SHP77 (cell line): ENCODE results near the gene TSPAN7.

Experiments
- DNase-seq, 2 experiments: peaks; one replicate each; lab custom pipeline; 2025; lab: John Stamatoyannopoulos, UW

The TSPAN7 gene

DNA sequence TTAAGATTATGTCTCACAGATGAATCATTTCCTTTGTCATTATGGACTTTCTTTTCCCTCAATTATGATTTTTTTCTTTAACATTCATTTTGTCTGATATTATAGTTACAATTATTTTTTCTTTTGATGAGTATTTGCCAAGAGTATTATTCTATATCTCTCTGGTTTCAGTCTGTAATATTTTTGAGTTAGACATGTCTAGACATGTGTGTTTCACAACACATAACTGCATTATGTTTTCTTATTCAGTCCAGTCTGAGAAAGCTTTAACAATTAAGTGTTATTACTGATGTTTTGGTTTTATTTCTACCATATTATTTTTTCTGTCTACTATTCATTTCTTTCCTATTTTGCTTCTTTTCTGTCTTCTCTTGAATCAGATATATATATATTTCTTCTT is 131.6 kb downstream of the TSPAN7 start:
- DNase-seq = no peak

DNA sequence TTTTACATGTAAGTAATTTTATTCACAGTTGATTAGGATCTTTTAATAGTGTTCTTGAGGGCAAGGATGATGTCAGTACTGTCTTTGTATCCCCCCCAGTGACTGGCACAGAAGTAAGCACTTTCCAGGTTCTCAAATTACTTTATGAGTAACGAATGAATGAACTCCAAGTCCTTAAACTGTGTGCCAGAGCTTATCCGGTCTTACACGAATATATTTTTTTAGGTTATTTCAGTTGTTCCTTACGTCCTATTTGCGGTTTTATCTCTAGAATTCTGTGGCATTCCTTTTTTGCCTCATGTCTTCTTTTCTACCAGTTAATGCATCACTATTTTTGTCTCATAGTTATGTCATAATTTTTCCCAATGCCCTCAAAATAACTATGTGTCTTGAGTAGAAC is 133.1 kb downstream of the TSPAN7 start:
- no peak for DNase-seq

DNA sequence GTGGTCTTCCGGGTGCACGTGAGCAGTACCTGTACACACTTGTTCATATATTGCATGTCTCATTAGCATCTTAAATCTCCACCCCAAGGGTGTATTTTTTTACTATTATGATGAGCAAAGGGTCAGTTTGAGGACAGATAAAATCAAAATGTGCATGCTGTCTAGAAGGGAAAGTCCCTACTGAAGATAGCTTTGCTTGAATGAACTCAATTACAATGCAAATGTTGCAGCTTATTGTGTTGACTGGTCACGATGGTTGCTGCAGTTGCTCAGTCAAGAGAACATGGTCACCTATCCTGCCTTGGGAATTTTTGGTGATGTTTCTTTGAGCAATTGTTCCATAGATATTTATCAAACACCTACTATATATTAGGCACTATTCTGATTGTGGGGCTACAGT is 136.1 kb downstream of the TSPAN7 start:
- DNase-seq = no peak

DNA sequence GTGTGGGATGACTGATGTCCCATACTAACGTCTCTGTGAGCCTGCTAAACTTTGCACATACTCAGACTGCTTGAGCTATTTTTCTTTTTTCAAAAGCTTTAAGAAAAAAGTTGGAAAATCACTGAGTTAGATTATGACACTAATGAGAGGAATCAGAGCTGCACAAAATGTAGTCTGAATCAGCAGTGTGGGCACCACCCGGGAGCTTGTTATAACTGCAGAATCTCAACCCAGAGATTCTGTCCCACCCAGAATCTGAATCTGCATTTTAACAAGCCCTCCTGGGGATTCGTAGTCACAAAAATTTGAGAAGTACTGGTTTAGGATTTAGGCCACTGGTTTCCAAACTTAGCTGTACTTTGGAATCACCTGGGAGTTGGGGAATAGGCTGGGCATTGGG is 137.8 kb downstream of the TSPAN7 start:
- DNase-seq = no peak

DNA sequence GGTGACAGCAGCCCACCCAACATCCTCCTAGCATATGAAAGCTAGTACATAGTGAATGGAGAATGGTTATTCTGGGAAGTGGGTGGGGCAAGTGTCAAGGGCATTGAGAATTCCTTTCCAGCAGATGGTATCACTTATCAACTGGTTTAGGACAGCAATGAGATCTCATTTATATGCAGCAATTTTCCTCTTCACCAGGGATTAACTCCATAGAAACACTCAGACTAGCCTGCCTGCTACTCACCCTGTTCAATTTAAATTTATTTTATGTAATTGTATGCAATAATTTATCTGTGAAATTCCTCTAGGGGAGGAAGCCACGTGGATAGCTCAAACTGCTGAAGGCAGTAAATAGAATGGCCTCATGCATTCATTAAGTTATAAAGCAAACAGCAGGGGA is 138.4 kb downstream of the TSPAN7 start:
- DNase-seq = no peak

DNA sequence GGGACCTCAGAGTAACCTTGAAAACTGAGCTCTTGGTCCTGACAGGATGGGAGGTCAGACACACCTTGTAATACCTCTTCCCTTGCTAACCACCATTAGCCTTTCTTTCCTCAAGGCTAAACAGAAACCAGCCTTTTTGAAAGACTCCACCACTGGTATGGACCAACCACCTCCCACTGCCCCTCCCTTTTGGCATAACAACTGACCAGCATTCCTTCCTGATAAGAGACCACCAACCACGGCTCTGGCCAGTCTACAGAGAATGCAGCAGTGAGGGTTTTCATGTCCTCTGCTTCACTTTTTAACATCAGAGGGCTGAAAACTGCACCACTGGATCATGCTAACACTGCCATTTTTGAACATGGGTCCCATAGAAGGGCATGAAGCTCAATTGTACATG is 139.7 kb downstream of the TSPAN7 start:
- no peak for DNase-seq

DNA sequence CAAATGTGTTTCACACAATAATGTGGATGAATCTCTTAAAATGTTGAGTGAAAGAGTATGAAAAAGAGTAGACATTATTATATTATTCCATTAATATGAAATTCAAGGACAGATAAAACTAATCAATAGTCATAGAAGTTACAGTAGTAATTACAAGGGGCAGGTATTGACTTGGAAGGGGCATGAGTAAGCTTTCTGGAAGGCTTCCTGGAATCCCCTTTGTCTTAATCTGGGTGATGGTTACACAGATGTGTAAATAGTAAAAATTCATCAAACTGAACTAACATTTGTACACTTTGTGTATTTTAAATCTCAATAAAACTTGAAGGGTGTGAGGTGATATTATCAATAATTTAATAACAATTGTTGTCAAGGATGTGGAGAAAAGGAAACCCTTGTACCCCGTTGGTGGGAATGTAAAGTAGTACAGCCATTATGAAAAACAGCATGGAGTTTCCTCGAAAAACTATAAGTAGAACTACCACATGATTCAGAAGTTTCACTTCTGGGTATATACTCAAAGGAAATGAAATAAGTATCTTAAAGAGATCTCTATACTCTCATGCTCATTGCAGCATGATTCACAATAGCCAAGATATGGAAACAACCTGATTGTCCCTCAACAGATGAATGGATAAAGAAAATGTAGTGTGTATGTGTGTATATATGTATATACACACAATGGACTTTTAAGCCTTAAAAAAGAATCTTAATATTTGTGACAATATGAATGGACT is 143.0 kb downstream of the TSPAN7 start:
- DNase-seq = no peak

DNA sequence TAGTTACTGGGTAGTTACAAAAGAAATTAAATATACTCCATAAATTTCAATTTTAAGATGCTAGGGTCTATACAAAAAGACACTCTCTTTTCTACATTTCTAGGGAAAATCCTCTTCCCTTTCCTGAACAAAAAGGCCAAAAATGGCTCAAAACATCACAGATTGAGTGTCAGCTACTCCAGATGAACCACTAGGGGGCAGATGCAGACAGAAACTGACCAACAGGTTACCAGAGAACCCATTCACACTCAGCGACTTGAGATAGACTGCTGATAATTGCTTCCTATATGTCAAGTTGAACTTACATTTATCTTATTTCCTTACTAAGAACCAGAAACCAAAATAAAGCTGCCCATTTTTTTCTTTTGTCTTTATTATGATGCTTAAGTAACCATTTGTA is 156.5 kb downstream of the TSPAN7 start:
- no peak for DNase-seq

DNA sequence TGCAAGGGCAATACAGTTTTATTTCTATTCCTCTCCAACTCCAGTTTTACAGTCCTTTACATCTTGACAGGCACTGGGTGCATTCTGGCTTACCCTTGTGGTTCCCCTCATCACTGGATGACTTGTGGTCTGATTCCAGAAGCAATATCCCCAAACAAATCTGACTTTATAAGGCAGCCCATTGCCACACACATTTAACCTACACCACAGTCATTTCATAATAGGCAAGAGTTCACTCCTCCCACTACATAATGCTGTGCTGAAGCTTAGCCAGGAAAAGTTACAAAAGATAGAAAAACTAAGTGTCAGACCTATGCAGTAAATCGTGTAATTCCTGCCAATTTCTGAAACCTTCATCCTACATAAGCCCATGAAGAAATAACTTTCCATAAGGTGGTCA is 157.0 kb downstream of the TSPAN7 start:
- no peak for DNase-seq

DNA sequence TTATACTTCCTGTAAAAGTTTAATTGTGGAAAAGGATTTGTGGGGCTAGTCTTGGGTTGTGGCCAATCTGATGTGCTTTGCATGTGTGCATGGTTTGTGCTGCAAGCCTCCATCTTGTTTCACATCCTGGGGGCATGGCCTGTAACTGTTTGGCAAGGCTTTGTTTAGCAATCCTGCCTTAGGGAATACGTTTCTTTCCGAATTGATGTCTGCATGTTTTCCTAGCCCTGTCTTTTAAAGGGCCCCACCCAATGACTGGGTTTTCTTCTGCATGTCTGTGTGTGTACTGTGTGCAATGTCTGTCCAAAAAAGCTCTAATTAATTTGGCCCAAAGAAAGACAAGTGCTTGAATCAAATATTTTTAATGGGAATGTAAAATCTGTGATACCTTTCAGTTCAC is 165.3 kb downstream of the TSPAN7 start:
- DNase-seq = no peak

DNA sequence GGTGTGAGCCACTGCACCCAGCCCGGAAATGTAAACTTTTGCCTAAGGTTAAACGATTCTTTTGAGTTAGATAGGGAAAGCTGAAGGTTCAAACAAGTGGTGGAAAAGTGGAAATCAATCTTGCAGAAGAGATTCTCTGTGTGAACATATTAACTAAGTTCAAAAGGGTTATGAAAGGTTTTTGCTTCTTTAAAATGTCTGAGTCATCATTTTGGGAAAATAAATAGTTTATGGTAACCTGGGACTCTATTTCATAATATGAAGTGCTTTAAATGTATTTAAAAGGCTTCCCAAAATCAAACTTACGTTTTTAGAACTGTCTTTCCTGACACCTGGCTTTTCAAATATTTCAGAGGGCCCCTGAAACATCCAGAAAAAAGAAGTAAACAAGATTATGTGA is 166.3 kb downstream of the TSPAN7 start:
- no peak for DNase-seq

DNA sequence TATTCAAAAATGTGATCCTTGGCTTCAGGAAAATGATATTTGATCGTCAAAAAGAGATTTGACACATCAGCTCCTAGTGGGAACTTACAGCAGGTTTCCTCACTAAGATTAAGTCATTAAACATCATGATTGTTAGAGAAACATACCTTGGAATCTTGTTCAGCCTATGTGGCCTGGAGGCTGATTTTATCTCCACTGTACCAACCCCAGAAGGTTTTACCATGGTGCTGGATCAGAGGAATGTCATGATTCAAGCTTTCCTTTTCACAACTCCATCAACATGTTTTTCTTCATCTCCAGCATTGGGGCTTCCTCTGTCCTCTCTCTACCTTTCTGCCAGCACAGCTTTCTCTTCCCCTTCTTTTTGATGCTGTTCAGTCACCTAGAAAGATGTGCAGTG is 171.5 kb downstream of the TSPAN7 start:
- DNase-seq = no peak
